CD4-positive, alpha-beta T cell treated with Interleukin-4 for 4 hours (primary cell): ENCODE results near the gene SAP130.
"Not testable (repeated sequence)": the region's sequence is repeated elsewhere in the genome, so short reads cannot be mapped to it uniquely, and the experiment has no call there.

Experiments used
- DNase-seq: peaks from one replicate; pipeline ENCODE4 v3.0.0-alpha.2; 2020

The SAP130 gene

GRCh38 chr2:127950264-127950663, 77.6 kb downstream of the SAP130 start:
- no peak for DNase-seq

- DNase-seq, result no peak
These were observed 82.6 kb downstream of the SAP130 start for GRCh38 chr2:127945281-127945680.

- DNase-seq, result no peak
These were observed 84.7 kb downstream of the SAP130 start for GRCh38 chr2:127943186-127943585.

GRCh38 chr2:127942002-127942401, 85.9 kb downstream of the SAP130 start:
- no peak for DNase-seq

- no peak for DNase-seq
These were observed 86.4 kb downstream of the SAP130 start for GRCh38 chr2:127941461-127941860.

- no peak for DNase-seq
These were observed 87.2 kb downstream of the SAP130 start for GRCh38 chr2:127940641-127941040.

GRCh38 chr2:127935337-127935736, 92.5 kb downstream of the SAP130 start:
- no peak for DNase-seq

GRCh38 chr2:127932199-127932876, 95.5 kb downstream of the SAP130 start:
- DNase-seq, result no peak

GRCh38 chr2:127929449-127929848, 98.4 kb downstream of the SAP130 start:
- DNase-seq, result no peak

- no peak for DNase-seq
These were observed 100.5 kb downstream of the SAP130 start for GRCh38 chr2:127927384-127927783.

- DNase-seq, result no peak
These were observed 109.9 kb downstream of the SAP130 start for GRCh38 chr2:127917916-127918315.

GRCh38 chr2:127913808-127914457, 113.9 kb downstream of the SAP130 start:
- no peak for DNase-seq

GRCh38 chr2:127911737-127912136, 116.1 kb downstream of the SAP130 start:
- DNase-seq, result no peak

GRCh38 chr2:127910415-127910814, 117.4 kb downstream of the SAP130 start:
- no peak for DNase-seq

GRCh38 chr2:127909019-127909418, 118.8 kb downstream of the SAP130 start:
- no peak for DNase-seq

- not testable (repeated sequence) for DNase-seq
These were observed 120.0 kb downstream of the SAP130 start for GRCh38 chr2:127907733-127908400.

- no peak for DNase-seq
These were observed 121.5 kb downstream of the SAP130 start for GRCh38 chr2:127906206-127906926.

- DNase-seq, result no peak
These were observed 126.4 kb downstream of the SAP130 start for GRCh38 chr2:127901339-127902056.

- no peak for DNase-seq
These were observed 130.2 kb downstream of the SAP130 start for GRCh38 chr2:127897531-127898211.

- no peak for DNase-seq
These were observed 134.4 kb downstream of the SAP130 start for GRCh38 chr2:127893494-127893893.

- DNase-seq, result no peak
These were observed 134.8 kb downstream of the SAP130 start for GRCh38 chr2:127893033-127893432.

GRCh38 chr2:127891811-127892210, 136.0 kb downstream of the SAP130 start:
- no peak for DNase-seq
